Raji (cell line): Measurements from ENCODE around the gene HYAL2.

Experiments
- POLR2A ChIP-seq: IDR thresholded peaks from 2 replicates; pipeline ENCODE4 v1.6.1; 2011; ENCODE audit warnings: low read depth, low read length, control low read depth; ENCODE audit not compliant: insufficient read depth

The HYAL2 gene

GRCh38 chr3:50295553-50296431, 26.8 kb downstream of the HYAL2 start:
- TF ChIP-seq POLR2A, result no peak

GRCh38 chr3:50294492-50295403, 27.8 kb downstream of the HYAL2 start:
- no peak for TF ChIP-seq POLR2A

- TF ChIP-seq POLR2A, result no peak
Measured at GRCh38 chr3:50294089-50294488, 28.5 kb downstream of the HYAL2 start.

GRCh38 chr3:50293079-50293801, 29.3 kb downstream of the HYAL2 start:
- TF ChIP-seq POLR2A, result no peak

- TF ChIP-seq POLR2A, result peak; percentile 88
Measured at GRCh38 chr3:50292159-50293078, 30.1 kb downstream of the HYAL2 start, which contains the start of gene IFRD2. TSS of gene IFRD2 (minus strand) at chr3:50292429. CDS start at chr3:50292274, 155 bp downstream.

- no peak for TF ChIP-seq POLR2A
Measured at GRCh38 chr3:50290161-50290641, 32.3 kb downstream of the HYAL2 start.

- TF ChIP-seq POLR2A, result no peak
Measured at GRCh38 chr3:50289130-50289529, 33.4 kb downstream of the HYAL2 start.

- no peak for TF ChIP-seq POLR2A
Measured at GRCh38 chr3:50288387-50289007, 34.0 kb downstream of the HYAL2 start.

- TF ChIP-seq POLR2A, result no peak
Measured at GRCh38 chr3:50287262-50287661, 35.3 kb downstream of the HYAL2 start.

GRCh38 chr3:50286322-50287227, 36.0 kb downstream of the HYAL2 start:
- no peak for TF ChIP-seq POLR2A

- TF ChIP-seq POLR2A, result no peak
Measured at GRCh38 chr3:50279255-50280016, 43.1 kb downstream of the HYAL2 start.

- TF ChIP-seq POLR2A, result no peak
Measured at GRCh38 chr3:50278880-50279224, 43.7 kb downstream of the HYAL2 start, which contains the start of gene LSMEM2. TSS of gene LSMEM2 (plus strand) at chr3:50279087. CDS start at chr3:50279114, 27 bp downstream.
